HG03432 (cell line): Measurements from ENCODE around the gene KIF3C.
A peak's percentile ranks its signal among the peaks of the same experiment; 100 is the strongest.

ENCODE experiments used
- ATAC-seq: cut with Tn5 transposase; IDR thresholded peaks from one replicate; pipeline ENCODE4 v1.9.1; 2021; ENCODE audit warnings: mild to moderate bottlenecking, moderate library complexity; ENCODE audit not compliant: unreplicated experiment

KIF3C gene

GRCh38 chr2:25881764-25882163 is 100.5 kb downstream of the KIF3C start:
- no peak for ATAC-seq

GRCh38 chr2:25879133-25879730 is 103.1 kb downstream of the KIF3C start:
- ATAC-seq = no peak

GRCh38 chr2:25878361-25879132 is 103.8 kb downstream of the KIF3C start, which contains the start of gene ASXL2:
Gene ASXL2 (minus strand): TSS chr2:25878487. CDS start chr2:25878222, 265 bp downstream.
- ATAC-seq = peak; percentile 93

GRCh38 chr2:25877431-25878360 is 104.6 kb downstream of the KIF3C start:
- ATAC-seq = peak; percentile 44
